IPS-NIHi7 (cell line): ENCODE results near the gene C6orf136.

Source experiments
- DNase-seq: peaks from one replicate; pipeline ENCODE4 v3.0.0; 2012; ENCODE audit warnings: mixed read lengths; ENCODE audit errors: extremely low spot score

Gene C6orf136

GRCh38 chr6:30615958-30616810 lies 30.7 kb upstream of the C6orf136 start:
- no peak for DNase-seq

GRCh38 chr6:30616811-30617564 lies 29.9 kb upstream of the C6orf136 start, which contains the start of gene PPP1R10:
Gene PPP1R10, minus strand, starts transcription at chr6:30617243. Its CDS starts 7,299 bp downstream, at chr6:30609944.
- DNase-seq: peak; percentile 94

- peak; percentile 91 for DNase-seq
These were observed 29.2 kb upstream of the C6orf136 start, which contains the start of gene MRPS18B for GRCh38 chr6:30617565-30618269. Gene MRPS18B, plus strand, starts transcription at chr6:30617840. Its CDS starts 26 bp downstream, at chr6:30617866.

DNA sequence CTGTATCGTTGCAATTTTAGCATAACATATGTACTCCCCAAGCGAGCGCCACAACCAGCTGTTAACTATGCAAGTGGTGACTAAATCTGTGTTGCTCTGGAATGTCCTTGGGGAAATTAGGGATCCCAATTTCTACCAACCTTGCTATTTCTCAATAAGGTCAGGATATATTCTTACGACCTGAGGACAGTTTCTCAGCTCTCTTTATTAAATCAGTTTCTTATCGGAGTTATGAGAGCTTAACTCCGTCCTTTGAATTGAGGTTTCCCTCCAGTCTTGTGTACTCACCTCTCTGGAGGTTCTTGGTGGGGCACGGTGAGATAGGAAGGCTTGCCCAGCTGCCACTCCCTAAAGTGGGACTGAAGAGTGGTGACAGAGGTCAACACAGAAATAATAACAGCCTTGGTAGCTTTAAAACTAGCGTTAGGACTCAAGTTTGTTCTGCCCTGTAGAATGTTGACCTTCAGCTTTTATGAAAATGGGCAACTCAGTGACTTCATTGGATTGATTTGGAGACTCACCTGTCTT lies 28.6 kb upstream of the C6orf136 start:
- DNase-seq: no peak

GRCh38 chr6:30619561-30619960 lies 27.4 kb upstream of the C6orf136 start:
- no peak for DNase-seq

- no peak for DNase-seq
These were observed 21.4 kb upstream of the C6orf136 start for GRCh38 chr6:30625511-30625910.

GRCh38 chr6:30626484-30627366 lies 20.2 kb upstream of the C6orf136 start, which contains the start of gene ATAT1:
Gene ATAT1, plus strand, starts transcription at chr6:30626874.
- peak; percentile 91 for DNase-seq

- no peak for DNase-seq
These were observed 11.1 kb upstream of the C6orf136 start for GRCh38 chr6:30635834-30636233.

- no peak for DNase-seq
These were observed 6.5 kb upstream of the C6orf136 start for GRCh38 chr6:30640481-30640880.

GRCh38 chr6:30641048-30641447 lies 5.9 kb upstream of the C6orf136 start:
- DNase-seq: no peak

- no peak for DNase-seq
These were observed 3.3 kb upstream of the C6orf136 start for GRCh38 chr6:30643656-30644055.

- DNase-seq: no peak
These were observed 2.2 kb upstream of the C6orf136 start for GRCh38 chr6:30644769-30645168.

DNA sequence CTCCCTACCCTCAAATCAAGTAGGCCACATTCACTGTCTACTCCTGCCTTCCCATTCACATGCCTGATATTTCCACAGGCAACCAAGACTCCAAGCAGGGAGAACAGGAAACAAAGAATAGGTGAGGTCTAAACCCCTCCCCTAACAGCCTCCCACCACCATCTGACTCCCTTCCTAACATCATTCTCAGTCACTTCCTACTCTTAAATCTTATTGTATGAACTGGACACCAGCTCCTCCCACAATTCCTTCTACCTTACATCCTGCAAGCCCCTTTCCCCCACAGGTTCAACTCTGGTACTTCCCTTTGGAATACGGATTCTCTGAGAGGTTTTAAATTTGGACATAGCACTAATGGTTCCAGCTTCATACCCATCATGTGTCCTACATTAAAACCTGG lies 944 bp upstream of the C6orf136 start:
- DNase-seq: no peak

DNA sequence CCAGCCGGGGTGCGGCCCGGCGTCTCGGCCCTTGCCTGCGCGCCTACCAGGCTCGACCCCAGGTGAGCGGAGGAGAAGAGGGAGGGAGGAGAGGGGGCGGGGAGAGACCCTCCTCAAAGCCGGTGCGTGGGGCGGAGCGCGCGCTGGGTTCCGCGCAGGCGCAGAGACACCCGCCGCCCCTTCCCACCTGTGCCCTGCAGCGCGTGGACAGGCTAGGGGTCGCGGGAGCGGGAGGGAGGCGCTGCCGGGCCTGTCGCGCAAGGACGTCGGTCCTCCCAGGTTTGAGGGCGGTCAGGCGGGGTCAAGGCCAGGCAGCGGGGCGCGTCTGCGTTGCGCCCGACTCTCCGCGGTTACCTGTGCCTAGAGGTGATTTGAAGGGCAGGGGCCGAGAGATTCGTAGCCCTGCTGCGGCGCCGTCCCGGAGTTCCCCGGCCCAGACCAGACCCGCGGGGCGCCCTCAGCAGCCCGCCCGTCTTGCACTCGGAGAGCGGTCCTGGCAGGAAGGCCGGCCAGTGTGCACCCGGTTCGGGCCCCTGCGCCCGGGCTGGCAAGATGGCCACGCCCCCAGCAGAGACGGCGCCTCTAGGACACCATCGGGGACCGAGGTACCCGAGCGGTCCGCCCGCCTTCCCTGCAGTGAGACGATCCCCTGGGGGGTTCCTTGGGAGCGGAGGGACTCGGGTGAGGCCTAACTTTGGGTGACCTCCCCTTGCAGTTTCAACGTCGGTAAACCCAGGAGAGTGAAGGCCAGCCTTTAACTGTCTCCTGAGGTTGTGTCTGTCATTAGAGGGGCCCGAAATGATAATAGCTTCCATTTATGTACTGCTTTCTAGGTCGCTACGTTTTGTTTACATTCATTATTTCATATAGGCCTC lies 546 bp downstream of the C6orf136 start:
- DNase-seq: peak; percentile 90

- DNase-seq: no peak
These were observed 4.2 kb downstream of the C6orf136 start for GRCh38 chr6:30651143-30651542.

DNA sequence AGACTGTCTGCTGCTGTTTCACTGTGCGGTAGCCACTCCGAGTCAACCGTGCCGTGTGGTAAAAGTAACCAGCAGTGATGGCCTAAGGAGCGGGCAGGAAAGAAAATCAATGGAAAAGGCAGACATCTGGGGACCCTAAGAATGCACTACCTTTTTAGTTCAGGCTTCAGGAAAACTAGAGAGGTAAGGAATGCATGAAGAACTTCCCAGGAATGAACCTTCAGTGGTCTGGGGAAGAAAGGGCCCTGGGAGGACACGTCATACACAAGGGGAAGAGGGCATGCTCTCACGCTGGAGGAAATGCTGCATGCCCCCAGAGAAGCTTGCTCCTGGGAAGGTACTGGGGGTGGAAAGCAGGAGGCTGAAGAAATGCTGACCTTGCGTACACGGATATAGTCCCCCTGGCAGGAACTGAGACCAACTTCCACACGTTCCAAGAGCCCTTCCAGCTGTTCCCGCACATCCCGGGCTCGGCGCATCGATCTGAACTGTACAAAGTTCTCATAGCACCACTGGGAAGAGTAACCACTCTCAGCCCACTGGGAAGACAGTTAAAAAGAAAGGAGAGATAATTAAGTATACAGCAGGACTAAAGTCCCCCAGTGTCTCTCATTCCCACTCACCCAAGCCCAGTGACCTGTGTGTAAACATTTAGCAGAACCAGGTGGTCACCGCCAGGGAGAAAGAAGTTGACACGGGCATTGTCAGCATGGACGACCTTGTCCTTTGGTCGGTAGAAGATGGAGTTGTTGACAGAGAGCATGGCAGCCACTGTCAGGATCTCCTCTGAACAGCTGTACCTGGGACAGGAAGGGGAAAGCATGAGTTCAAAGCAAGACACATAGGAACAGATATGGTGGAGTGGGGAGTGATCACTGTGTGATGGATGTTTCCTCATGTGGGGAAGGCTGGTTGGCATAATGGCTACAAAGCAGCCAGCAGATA lies 8.1 kb downstream of the C6orf136 start:
- DNase-seq: no peak

DNA sequence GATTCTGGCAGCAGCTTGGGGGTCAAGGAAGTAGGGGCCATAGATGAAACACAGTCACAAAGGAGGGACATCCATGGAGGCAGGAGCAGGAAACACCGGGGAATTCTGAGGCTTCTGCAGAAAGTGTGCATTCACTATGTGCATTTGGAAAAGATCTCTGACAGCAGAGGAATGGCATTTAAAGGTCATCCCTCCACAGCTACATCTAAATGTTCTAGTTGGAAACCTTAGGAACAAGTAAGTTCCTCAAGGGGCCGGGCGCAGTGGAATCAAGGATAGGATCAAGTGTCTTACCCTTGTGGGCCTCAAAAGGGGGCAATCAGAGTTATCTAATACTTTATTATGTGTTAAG lies 8.8 kb downstream of the C6orf136 start:
- no peak for DNase-seq

DNA sequence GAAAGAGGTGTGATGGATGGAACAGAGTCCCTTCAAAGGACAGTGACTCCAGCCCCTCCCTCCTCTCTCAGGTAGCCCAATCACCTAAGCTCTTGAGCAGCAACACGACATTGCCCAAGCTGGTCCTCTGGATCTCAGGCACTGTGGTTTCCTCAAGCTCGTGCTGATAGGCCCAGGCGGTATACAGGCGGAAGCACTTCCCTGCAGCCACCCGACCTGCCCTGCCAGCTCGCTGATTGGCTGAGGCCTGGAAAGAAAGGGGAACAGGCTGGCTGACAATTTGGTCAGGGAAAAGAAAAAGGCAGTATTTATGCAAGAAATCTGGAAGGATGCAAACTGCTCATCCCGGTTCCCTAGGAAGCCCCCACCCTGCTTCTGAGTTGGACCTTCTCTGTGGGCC lies 9.6 kb downstream of the C6orf136 start:
- DNase-seq: no peak

GRCh38 chr6:30657454-30657853 lies 10.5 kb downstream of the C6orf136 start:
- no peak for DNase-seq
